GM12891 (cell line): ENCODE measurements around the gene TNFRSF8.

Experiments
- POLR2A ChIP-seq: IDR thresholded peaks from 2 replicates; pipeline ENCODE4 v1.6.1; 2011; ENCODE audit warnings: low read depth, low read length, control low read depth
- POLR2AphosphoS5 ChIP-seq: IDR thresholded peaks from 2 replicates; pipeline ENCODE4 v1.6.1; 2011; ENCODE audit warnings: low read depth, low read length, control low read depth

GRCh38 chr1:12163210-12163609, 100.1 kb downstream of the TNFRSF8 start:
- TF ChIP-seq POLR2AphosphoS5 (no peak), POLR2A (no peak)
